NCI-H524 treated with DMSO at 0.1 percent for 48 hours (cell line): Measurements from ENCODE around the gene LRRC30.

Experiments
- DNase-seq: peaks from one replicate; lab custom pipeline; 2025; lab: John Stamatoyannopoulos, UW

The LRRC30 gene

GRCh38 chr18:7237673-7238272 is 6.9 kb downstream of the LRRC30 start:
- DNase-seq: no peak

DNA sequence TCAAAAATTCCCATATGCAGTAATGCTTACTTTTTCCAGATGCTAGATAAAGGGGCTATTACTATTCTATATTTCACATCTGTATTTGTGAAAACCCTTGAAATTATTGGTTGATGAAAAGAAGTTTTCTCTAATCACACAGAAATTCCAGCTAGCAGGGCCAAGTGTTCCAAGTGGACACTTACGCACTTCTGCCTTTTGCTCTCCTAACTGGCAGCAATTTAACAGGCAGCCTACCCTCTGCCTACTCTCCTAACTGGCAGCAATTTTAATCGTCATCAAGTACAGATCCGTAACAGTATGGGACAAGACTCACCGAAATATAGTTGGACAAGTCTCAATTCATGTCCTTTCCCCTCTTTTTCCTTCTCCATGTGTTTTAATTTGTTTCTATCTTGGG is 12.0 kb downstream of the LRRC30 start:
- DNase-seq: no peak

- no peak for DNase-seq
These were observed 18.0 kb downstream of the LRRC30 start for GRCh38 chr18:7248877-7249276.

- no peak for DNase-seq
These were observed 23.3 kb downstream of the LRRC30 start for GRCh38 chr18:7254163-7254562.

DNA sequence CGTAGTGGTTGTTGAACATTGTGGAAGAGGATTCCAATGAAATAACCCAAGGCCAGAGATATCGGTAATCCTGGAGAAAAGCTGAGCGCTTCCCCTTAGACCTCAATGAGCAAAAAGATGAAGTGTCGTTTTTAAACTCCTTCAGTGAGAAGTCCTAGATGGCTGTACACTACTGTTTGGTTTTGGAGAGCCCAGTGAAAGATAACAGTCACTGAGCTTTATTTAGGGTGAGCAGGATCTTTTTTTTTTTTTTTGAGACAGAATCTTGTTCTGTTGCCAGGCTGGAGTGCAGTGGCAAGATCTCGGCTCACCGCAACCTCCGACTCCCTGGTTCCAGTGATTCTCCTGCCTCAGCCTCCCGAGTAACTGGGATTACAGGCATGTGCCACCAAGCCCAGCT is 24.2 kb downstream of the LRRC30 start:
- DNase-seq: no peak

DNA sequence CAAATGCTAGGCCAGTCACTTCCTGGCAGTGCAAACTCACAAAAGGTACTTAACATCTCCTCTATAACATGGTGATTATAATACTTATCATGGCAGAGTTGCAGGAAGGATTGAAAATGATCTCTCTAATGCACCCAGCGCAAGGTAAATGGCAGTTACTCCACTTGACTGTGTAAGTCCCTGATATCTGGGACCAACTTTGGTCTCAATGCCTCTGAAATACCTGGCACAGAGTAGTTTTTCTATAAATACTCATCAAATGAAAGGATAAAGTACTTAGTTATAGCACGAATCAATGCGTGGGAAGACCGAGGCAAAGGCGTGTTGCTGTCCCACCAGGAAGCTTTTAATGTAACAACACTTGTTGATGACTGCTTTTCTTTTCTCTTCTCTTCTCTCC is 24.8 kb downstream of the LRRC30 start:
- DNase-seq: no peak

- no peak for DNase-seq
These were observed 25.9 kb downstream of the LRRC30 start for GRCh38 chr18:7256618-7257425.

DNA sequence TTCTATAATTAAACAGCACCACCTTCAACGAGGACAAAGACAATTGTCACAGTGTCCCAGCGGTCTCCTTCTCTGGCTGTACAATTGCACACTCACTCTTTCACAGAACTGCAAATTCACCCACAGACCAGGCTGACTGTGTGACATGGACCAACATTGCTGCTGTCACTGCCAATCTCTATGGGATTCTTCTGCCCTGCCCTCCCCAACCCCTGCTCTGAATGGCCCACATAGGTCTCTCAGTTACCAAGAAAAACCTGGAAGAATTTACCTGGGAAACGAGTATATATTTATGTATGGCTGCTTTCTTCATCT is 26.5 kb downstream of the LRRC30 start:
- DNase-seq: no peak

DNA sequence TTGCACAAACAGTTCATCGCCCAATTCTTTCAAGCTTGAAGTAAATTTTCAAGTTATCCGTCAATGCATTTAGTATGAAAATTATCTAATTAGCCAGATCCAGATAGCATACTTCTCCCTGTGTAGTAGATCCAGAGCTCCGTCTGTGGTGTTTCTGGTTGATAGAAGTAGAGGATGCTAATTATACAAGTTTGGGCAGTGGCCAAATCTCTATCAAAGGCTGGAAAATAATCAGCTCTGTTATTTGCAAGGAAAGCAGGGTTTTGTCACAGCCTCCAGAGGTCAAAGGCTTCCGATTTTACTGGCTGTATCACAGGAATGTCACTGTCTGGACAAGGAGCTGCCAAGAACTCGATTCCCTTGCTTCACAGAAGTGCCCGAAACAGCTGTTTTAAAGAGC is 28.6 kb downstream of the LRRC30 start:
- DNase-seq: no peak

GRCh38 chr18:7261199-7261598 is 30.3 kb downstream of the LRRC30 start:
- DNase-seq: no peak

- DNase-seq: no peak
These were observed 37.1 kb downstream of the LRRC30 start for GRCh38 chr18:7267973-7268372.

DNA sequence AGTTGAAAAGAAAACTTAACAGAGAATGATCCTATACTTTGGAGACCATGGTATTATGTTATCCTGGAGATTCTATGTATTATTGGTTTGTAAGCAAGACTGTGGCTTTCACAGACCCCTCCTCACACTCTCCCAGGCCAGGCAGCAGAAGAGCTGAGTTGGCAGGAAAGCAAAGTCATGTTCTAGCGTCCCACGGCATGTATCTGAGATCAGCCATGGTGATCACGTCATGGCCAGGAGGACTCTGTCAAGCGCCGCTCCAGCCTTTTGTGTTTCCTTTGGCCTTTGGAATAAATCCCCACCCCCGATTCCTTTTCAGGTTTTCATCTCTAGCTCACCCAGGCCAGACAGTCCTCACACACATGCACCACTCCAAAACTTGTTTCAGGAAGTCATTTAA is 39.1 kb downstream of the LRRC30 start:
- DNase-seq: no peak

- DNase-seq: no peak
These were observed 41.6 kb downstream of the LRRC30 start for GRCh38 chr18:7272311-7273049.

DNA sequence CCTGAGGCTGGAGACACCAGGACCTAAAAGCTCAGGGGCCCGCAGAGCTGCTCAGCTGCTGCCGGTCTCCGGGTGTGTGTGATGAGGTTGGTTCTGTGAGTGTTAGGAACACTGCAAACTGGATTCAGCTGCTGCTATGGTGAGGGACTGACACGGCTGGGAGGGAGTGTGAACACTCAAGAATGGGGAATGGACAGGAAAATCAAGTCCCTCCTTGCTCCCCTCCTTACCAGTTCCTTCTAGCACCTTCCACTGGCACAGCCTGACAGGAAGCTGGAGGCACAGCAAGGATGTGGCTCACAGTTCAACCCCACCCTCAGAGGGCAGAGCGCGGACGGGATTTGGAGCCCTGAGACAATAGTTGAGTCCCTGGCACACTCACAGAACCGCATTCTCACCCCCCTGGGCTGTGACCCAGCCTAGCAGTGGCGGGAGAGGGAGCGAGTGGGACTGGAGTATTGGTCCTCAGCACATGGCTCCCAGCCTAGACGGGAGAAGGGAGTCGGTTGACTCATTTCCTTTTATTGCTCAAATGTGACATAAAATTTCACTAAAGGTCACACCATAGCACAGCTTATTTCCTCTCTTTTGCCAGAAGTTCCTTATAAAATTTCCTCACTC is 42.5 kb downstream of the LRRC30 start:
- DNase-seq: no peak

DNA sequence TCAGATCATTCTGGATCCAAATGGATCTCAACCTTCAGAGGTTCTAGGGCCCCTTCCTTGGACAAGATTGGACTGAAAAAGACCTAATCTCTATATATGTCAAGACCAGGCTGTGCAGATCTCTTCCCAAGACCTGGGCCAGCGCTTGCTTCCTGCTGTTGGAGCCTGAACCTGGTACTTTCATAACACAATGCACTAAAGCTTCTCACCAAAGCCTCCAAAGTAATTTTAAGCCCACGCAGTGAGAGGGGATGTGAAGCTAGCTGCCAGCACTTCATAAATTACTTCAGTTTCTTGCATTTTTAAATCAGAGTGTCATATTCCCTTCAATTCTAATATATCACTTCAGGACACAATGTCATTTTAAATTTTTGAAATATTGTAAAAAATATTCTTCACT is 50.7 kb downstream of the LRRC30 start:
- DNase-seq: no peak
